ENCODE results near the gene GP2.

The GP2 gene

GRCh38 chr16:20306401-20306800 lies 20.9 kb downstream of the GP2 start:
- DNase-seq (ENCODE audit: low spot score), result no peak

- DNase-seq (ENCODE audit: low spot score), result no peak
Observed at GRCh38 chr16:20303012-20303411, 24.3 kb downstream of the GP2 start.

- DNase-seq (ENCODE audit: low spot score), result no peak
Observed at GRCh38 chr16:20302389-20302788, 24.9 kb downstream of the GP2 start.

GRCh38 chr16:20301840-20302239 lies 25.5 kb downstream of the GP2 start:
- DNase-seq (ENCODE audit: low spot score), result no peak

GRCh38 chr16:20300312-20301097 lies 26.8 kb downstream of the GP2 start:
- no peak for DNase-seq (ENCODE audit: low spot score)

GRCh38 chr16:20298452-20298851 lies 28.9 kb downstream of the GP2 start:
- no peak for DNase-seq (ENCODE audit: low spot score)

GRCh38 chr16:20291208-20292206 lies 35.8 kb downstream of the GP2 start:
- DNase-seq (ENCODE audit: low spot score), result no peak

- no peak for DNase-seq (ENCODE audit: low spot score)
Observed at GRCh38 chr16:20289571-20289970, 37.7 kb downstream of the GP2 start.

- no peak for DNase-seq (ENCODE audit: low spot score)
Observed at GRCh38 chr16:20285993-20286499, 41.3 kb downstream of the GP2 start.

GRCh38 chr16:20280259-20280658 lies 47.1 kb downstream of the GP2 start:
- DNase-seq (ENCODE audit: low spot score), result no peak

- DNase-seq (ENCODE audit: low spot score), result no peak
Observed at GRCh38 chr16:20271893-20272292, 55.4 kb downstream of the GP2 start.

GRCh38 chr16:20268409-20268808 lies 58.9 kb downstream of the GP2 start:
- DNase-seq (ENCODE audit: low spot score), result no peak

GRCh38 chr16:20265019-20265418 lies 62.3 kb downstream of the GP2 start:
- no peak for DNase-seq (ENCODE audit: low spot score)

- no peak for DNase-seq (ENCODE audit: low spot score)
Observed at GRCh38 chr16:20263138-20263855, 64.0 kb downstream of the GP2 start.

- no peak for DNase-seq (ENCODE audit: low spot score)
Observed at GRCh38 chr16:20262248-20262647, 65.1 kb downstream of the GP2 start.

GRCh38 chr16:20260215-20261009 lies 66.9 kb downstream of the GP2 start:
- DNase-seq (ENCODE audit: low spot score), result no peak
